ENCODE data around the gene LTF.
"Not testable (repeated sequence)": the region's sequence is repeated elsewhere in the genome, so short reads cannot be mapped to it uniquely, and the experiment has no call there.

LTF gene

GRCh38 chr3:46464326-46465195 lies at the start of gene LTF:
TSS of gene LTF (minus strand) at chr3:46464905. CDS start at chr3:46464867, 38 bp downstream.
- DNase-seq (ENCODE audit: extremely low read depth in 1 of 2, low read depth in 1 of 2): no peak

- no peak for DNase-seq (ENCODE audit: extremely low read depth in 1 of 2, low read depth in 1 of 2)
Measured at GRCh38 chr3:46512191-46512749, 47.6 kb upstream of the LTF start.

- no peak for DNase-seq (ENCODE audit: extremely low read depth in 1 of 2, low read depth in 1 of 2)
Measured at GRCh38 chr3:46509661-46510187, 45.0 kb upstream of the LTF start.

- no peak for DNase-seq (ENCODE audit: extremely low read depth in 1 of 2, low read depth in 1 of 2)
Measured at GRCh38 chr3:46508850-46509591, 44.3 kb upstream of the LTF start.

GRCh38 chr3:46506526-46506925 lies 41.8 kb upstream of the LTF start:
- no peak for DNase-seq (ENCODE audit: extremely low read depth in 1 of 2, low read depth in 1 of 2)

- DNase-seq (ENCODE audit: extremely low read depth in 1 of 2, low read depth in 1 of 2): no peak
Measured at GRCh38 chr3:46505953-46506352, 41.2 kb upstream of the LTF start.

GRCh38 chr3:46504789-46505188 lies 40.1 kb upstream of the LTF start:
- no peak for DNase-seq (ENCODE audit: extremely low read depth in 1 of 2, low read depth in 1 of 2)

- DNase-seq (ENCODE audit: extremely low read depth in 1 of 2, low read depth in 1 of 2): no peak
Measured at GRCh38 chr3:46503200-46503874, 38.6 kb upstream of the LTF start.

GRCh38 chr3:46501702-46502101 lies 37.0 kb upstream of the LTF start:
- no peak for DNase-seq (ENCODE audit: extremely low read depth in 1 of 2, low read depth in 1 of 2)

- no peak for DNase-seq (ENCODE audit: extremely low read depth in 1 of 2, low read depth in 1 of 2)
Measured at GRCh38 chr3:46500656-46501635, 36.2 kb upstream of the LTF start.

- DNase-seq (ENCODE audit: extremely low read depth in 1 of 2, low read depth in 1 of 2): no peak
Measured at GRCh38 chr3:46498916-46499519, 34.3 kb upstream of the LTF start.

GRCh38 chr3:46497556-46498265 lies 33.0 kb upstream of the LTF start, which contains the start of gene RTP3:
TSS of gene RTP3 (plus strand) at chr3:46497976. CDS start at chr3:46498063, 87 bp downstream.
- DNase-seq (ENCODE audit: extremely low read depth in 1 of 2, low read depth in 1 of 2): no peak

GRCh38 chr3:46496746-46497555 lies 32.2 kb upstream of the LTF start:
- DNase-seq (ENCODE audit: extremely low read depth in 1 of 2, low read depth in 1 of 2): peak; percentile 25 to 41

GRCh38 chr3:46495901-46496456 lies 31.3 kb upstream of the LTF start:
- DNase-seq (ENCODE audit: extremely low read depth in 1 of 2, low read depth in 1 of 2): no peak

GRCh38 chr3:46494491-46494890 lies 29.8 kb upstream of the LTF start:
- DNase-seq (ENCODE audit: extremely low read depth in 1 of 2, low read depth in 1 of 2): not testable (repeated sequence)

GRCh38 chr3:46492890-46493547 lies 28.3 kb upstream of the LTF start:
- DNase-seq (ENCODE audit: extremely low read depth in 1 of 2, low read depth in 1 of 2): no peak
